Panc1 (cell line): ENCODE results near the gene KCNJ5. TPM values are rescaled to one million over a fixed set of nuclear protein-coding genes. Genes with fewer than 3 reads are reported as not detected.

ENCODE experiments used
- ATAC-seq: fragments of 200-7000 bp; cut with Tn5 transposase; 2 replicates; pipeline ENCODE4 v1.9.1; 2020; ENCODE audit warnings: mild to moderate bottlenecking, moderate library complexity
- Bru-seq: library from RNA; stranded (reverse); fragments of 400-500 nt; gene quantifications from one replicate; lab custom pipeline; 2021; lab: Mats Ljungman, UMichigan
- BruChase-seq, 2 experiments: library from RNA; stranded (reverse); fragments of 400-500 nt; gene quantifications; one replicate each; lab custom pipeline; 2021; lab: Mats Ljungman, UMichigan
- BruUV-seq: library from RNA; stranded (reverse); fragments of 400-500 nt; replicated peaks from 2 replicates; lab custom pipeline; 2021; lab: Mats Ljungman, UMichigan
- CTCF ChIA-PET: fragments of 300-600 bp; sonication (Branson Sonifier 250); formaldehyde crosslinking; loops from one replicate; lab custom pipeline; 2022; ENCODE audit warnings: antibody characterized with exemption; lab: Charles Lee
- POLR2A ChIA-PET: fragments of 300-600 bp; sonication (Branson Sonifier 250); formaldehyde crosslinking; loops from one replicate; lab custom pipeline; 2022; ENCODE audit warnings: antibody characterized with exemption; lab: Charles Lee
- DNase-seq: peaks from one replicate; pipeline ENCODE4 v3.0.0-alpha.2; 2010; ENCODE audit warnings: low read depth, low spot score
- H3K27ac ChIP-seq: 2 replicates; pipeline ENCODE4 v1.5.1; 2011; ENCODE audit warnings: mild to moderate bottlenecking, low read length, inconsistent platforms
- H3K27me3 ChIP-seq: fragments of 200-500 bp; sonication (Bioruptor generic); 2 replicates; pipeline ENCODE4 v1.6.0; 2014; ENCODE audit warnings: low read length, inconsistent platforms; ENCODE audit not compliant: control insufficient read depth, insufficient read depth
- H3K36me3 ChIP-seq: fragments of 200-500 bp; sonication (Bioruptor generic); 2 replicates; pipeline ENCODE4 v1.5.1; 2014; ENCODE audit warnings: inconsistent platforms, mild to moderate bottlenecking, low read length, moderate library complexity; ENCODE audit not compliant: control insufficient read depth, insufficient read depth
- H3K4me1 ChIP-seq: 2 replicates; pipeline ENCODE4 v1.5.1; 2011; ENCODE audit warnings: inconsistent platforms, mild to moderate bottlenecking, low read length, moderate library complexity; ENCODE audit not compliant: control insufficient read depth, insufficient read depth
- H3K4me3 ChIP-seq, 2 experiments: 2 replicates each; pipeline ENCODE4 v1.5.1; 2011 to 2012; ENCODE audit warnings: low read depth in 2 of 2, low read length in 2 of 2, mild to moderate bottlenecking in 2 of 2, inconsistent platforms in 1 of 2, moderate library complexity in 1 of 2
- H3K9me3 ChIP-seq: fragments of 200-500 bp; sonication (Bioruptor generic); 2 replicates; pipeline ENCODE4 v1.5.1; 2014; ENCODE audit warnings: low read depth, mild to moderate bottlenecking, inconsistent platforms, low read length, moderate library complexity; ENCODE audit not compliant: control insufficient read depth, insufficient read depth
- CTCF ChIP-seq: fragments of 450-650 bp; IDR thresholded peaks from 2 replicates; pipeline ENCODE4 v1.5.1; 2017; ENCODE audit warnings: mild to moderate bottlenecking
- POLR2AphosphoS5 ChIP-seq: IDR thresholded peaks from 2 replicates; pipeline ENCODE4 v1.6.1; 2012; ENCODE audit warnings: mild to moderate bottlenecking, low read depth, low read length, moderate library complexity
- SIN3A ChIP-seq: IDR thresholded peaks from 2 replicates; pipeline ENCODE4 v1.6.1; 2012; ENCODE audit warnings: low read depth, mild to moderate bottlenecking, low read length, moderate library complexity, borderline replicate concordance; ENCODE audit not compliant: insufficient read depth
- TCF7L2 ChIP-seq: IDR thresholded peaks from 2 replicates; pipeline ENCODE4 v1.6.1; 2011; ENCODE audit warnings: mild to moderate bottlenecking, low read depth, low read length, inconsistent platforms
- in situ Hi-C: cut with HindIII; loops from 2 replicates; pipeline ENCODE4 v1.10.0; 2016; ENCODE audit warnings: low sequenced_read_pairs, low pct_unique_long_range_greater_than_20kb
- intact Hi-C: fragments of 100-400 bp; cut with micrococcal nuclease; formaldehyde crosslinking; loops from one replicate; pipeline ENCODE4 v1.10.0; 2022; ENCODE audit not compliant: unreplicated experiment
- long read RNA-seq: library from polyadenylated mRNA; unstranded; transcript quantifications from one replicate; pipeline ENCODE4 v2.0.0, GENCODE V29; 2021; ENCODE audit not compliant: unreplicated experiment
- polyA plus RNA-seq: library from polyadenylated mRNA; unstranded; fragments of >200 nt; gene quantifications from one replicate; pipeline ENCODE4 v1.2.1, GENCODE V29; 2012; ENCODE audit warnings: missing spikeins; ENCODE audit not compliant: insufficient read length
- total RNA-seq: library from RNA; stranded (reverse); gene quantifications from one replicate; pipeline ENCODE4 v1.2.1, GENCODE V29; 2021; ENCODE audit not compliant: unreplicated experiment
- TF ChIP-seq, protein P1 (sequence below), 2 experiments: IDR thresholded peaks; 2 replicates each; pipeline ENCODE4 v1.6.1; 2011 to 2012; ENCODE audit warnings: low read depth in 2 of 2, control low read depth in 1 of 2, low read length in 1 of 2, mild to moderate bottlenecking in 1 of 2, moderate library complexity in 1 of 2; ENCODE audit not compliant: insufficient read depth in 1 of 2

The KCNJ5 gene
- total RNA-seq (0.28 TPM), Bru-seq, nascent RNA (percentile 23 among the genes with signal in this experiment), BruChase-seq, experiment 1, labeled RNA remaining after a 2-hour chase (percentile 19 among the genes with signal in this experiment), BruChase-seq, experiment 2, labeled RNA remaining after a 6-hour chase (percentile 27 among the genes with signal in this experiment)
- 0.59 TPM for polyA plus RNA-seq
- long read RNA-seq, partial matches to known transcripts = 0 of 1 reads
- long read RNA-seq, other reads (novel, unspliced or antisense) = 1 of 1 reads

GRCh38 chr11:128890543-128891368, at the start of gene KCNJ5:
TSS of gene KCNJ5 (plus strand) at chr11:128891356. CDS start at chr11:128911274, 19,918 bp downstream.
- ChIA-PET CTCF (interaction anchor here (1.1 to 1.3 kb wide), 2 partner anchors 16 to 66 kb away, joined by 4 to 7 read pairs; no protein-coding TSS in a partner anchor), POLR2A (no interaction called here)
- intact Hi-C loops = no loop called here
- peak within 1 kb of the TSS; percentile 46 to 57 for H3K4me3 ChIP-seq
- ATAC-seq (peak; percentile 70), DNase-seq (no peak)
- BruUV-seq = no TSS peak
- H3K36me3 ChIP-seq = no peaks in the 10 kb centered on the region
- in situ Hi-C loops = no loop called here
- no peaks in the 10 kb centered on the region for H3K4me1 ChIP-seq
- no peak for TF ChIP-seq POLR2AphosphoS5
- TF ChIP-seq, protein P1, sequence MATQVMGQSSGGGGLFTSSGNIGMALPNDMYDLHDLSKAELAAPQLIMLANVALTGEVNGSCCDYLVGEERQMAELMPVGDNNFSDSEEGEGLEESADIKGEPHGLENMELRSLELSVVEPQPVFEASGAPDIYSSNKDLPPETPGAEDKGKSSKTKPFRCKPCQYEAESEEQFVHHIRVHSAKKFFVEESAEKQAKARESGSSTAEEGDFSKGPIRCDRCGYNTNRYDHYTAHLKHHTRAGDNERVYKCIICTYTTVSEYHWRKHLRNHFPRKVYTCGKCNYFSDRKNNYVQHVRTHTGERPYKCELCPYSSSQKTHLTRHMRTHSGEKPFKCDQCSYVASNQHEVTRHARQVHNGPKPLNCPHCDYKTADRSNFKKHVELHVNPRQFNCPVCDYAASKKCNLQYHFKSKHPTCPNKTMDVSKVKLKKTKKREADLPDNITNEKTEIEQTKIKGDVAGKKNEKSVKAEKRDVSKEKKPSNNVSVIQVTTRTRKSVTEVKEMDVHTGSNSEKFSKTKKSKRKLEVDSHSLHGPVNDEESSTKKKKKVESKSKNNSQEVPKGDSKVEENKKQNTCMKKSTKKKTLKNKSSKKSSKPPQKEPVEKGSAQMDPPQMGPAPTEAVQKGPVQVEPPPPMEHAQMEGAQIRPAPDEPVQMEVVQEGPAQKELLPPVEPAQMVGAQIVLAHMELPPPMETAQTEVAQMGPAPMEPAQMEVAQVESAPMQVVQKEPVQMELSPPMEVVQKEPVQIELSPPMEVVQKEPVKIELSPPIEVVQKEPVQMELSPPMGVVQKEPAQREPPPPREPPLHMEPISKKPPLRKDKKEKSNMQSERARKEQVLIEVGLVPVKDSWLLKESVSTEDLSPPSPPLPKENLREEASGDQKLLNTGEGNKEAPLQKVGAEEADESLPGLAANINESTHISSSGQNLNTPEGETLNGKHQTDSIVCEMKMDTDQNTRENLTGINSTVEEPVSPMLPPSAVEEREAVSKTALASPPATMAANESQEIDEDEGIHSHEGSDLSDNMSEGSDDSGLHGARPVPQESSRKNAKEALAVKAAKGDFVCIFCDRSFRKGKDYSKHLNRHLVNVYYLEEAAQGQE (IDR thresholded peaks at IDR 0.05; ENCODE audit: insufficient read depth in 1 of 2, low read depth in 2 of 2, low read length in 1 of 2) = no peak
- TF ChIP-seq SIN3A = no peak
- TF ChIP-seq CTCF = no peak
- TF ChIP-seq TCF7L2 = no peak
- H3K9me3 ChIP-seq = no peaks in the 10 kb centered on the region
- H3K27ac ChIP-seq = no peak within 1 kb of the TSS; the same call in 1 of the 2 replicates
- H3K27me3 ChIP-seq = peaks cover 16% of the 10 kb centered on the region

GRCh38 chr11:128841461-128842072, 49.6 kb upstream of the KCNJ5 start:
- in situ Hi-C loops = loop anchor here (25.0 kb wide), 1 partner anchor 679 kb away; no protein-coding TSS in a partner anchor

More at GRCh38 chr11:128841461-128842072, 49.6 kb upstream of the KCNJ5 start:
- BruUV-seq = no TSS peak
- H3K27me3 ChIP-seq = peaks cover 28% of the 10 kb centered on the region
- TF ChIP-seq TCF7L2 (no peak), CTCF (no peak), SIN3A (no peak), POLR2AphosphoS5 (no peak)
- TF ChIP-seq, protein P1 (IDR thresholded peaks at IDR 0.05; ENCODE audit: insufficient read depth in 1 of 2, low read depth in 2 of 2, low read length in 1 of 2) = no peak
- no peak for DNase-seq
- intact Hi-C loops = no loop called here
- no peak overlapping the region for H3K27ac ChIP-seq
- no peak overlapping the region for H3K4me3 ChIP-seq
- POLR2A ChIA-PET = no interaction called here
- ATAC-seq = no peak
- no peaks in the 10 kb centered on the region for H3K9me3 ChIP-seq
- no peaks in the 10 kb centered on the region for H3K36me3 ChIP-seq
- no peaks in the 10 kb centered on the region for H3K4me1 ChIP-seq
- CTCF ChIA-PET = no interaction called here
